Osteocyte (in vitro differentiated cells): ENCODE data around the gene ACSS2. TPM values are rescaled to one million over a fixed set of nuclear protein-coding genes. Genes with fewer than 3 reads are reported as not detected.

ENCODE experiments used
- DNase-seq: peaks from one replicate; pipeline ENCODE4 v3.0.0; 2021; ENCODE audit warnings: mixed read lengths; ENCODE audit not compliant: unreplicated experiment; ENCODE audit errors: extremely low spot score
- H3K27ac Mint-ChIP-seq: one replicate; pipeline ENCODE4 v1.8.0; 2021; ENCODE audit warnings: mild to moderate bottlenecking, mixed read lengths; ENCODE audit not compliant: unreplicated experiment
- H3K27me3 Mint-ChIP-seq: one replicate; pipeline ENCODE4 v1.8.0; 2021; ENCODE audit warnings: mixed read lengths; ENCODE audit not compliant: unreplicated experiment
- H3K36me3 Mint-ChIP-seq: one replicate; pipeline ENCODE4 v1.8.0; 2021; ENCODE audit warnings: mixed read lengths; ENCODE audit not compliant: unreplicated experiment
- H3K4me1 Mint-ChIP-seq: one replicate; pipeline ENCODE4 v1.8.0; 2021; ENCODE audit warnings: mixed read lengths; ENCODE audit not compliant: unreplicated experiment
- H3K4me3 Mint-ChIP-seq: one replicate; pipeline ENCODE4 v1.8.0; 2021; ENCODE audit warnings: mild to moderate bottlenecking, moderate library complexity, mixed read lengths; ENCODE audit not compliant: unreplicated experiment
- H3K9me3 Mint-ChIP-seq: one replicate; pipeline ENCODE4 v1.8.0; 2021; ENCODE audit warnings: mixed read lengths; ENCODE audit not compliant: unreplicated experiment
- total RNA-seq: library from RNA; stranded (reverse); gene quantifications from 2 replicates; pipeline ENCODE4 v1.2.1, GENCODE V29; 2021
- TF ChIP-seq, protein P1 (sequence below): fragments of 200-600 bp; sonication (generic); IDR thresholded peaks from 2 replicates; pipeline ENCODE4 v1.5.0; 2021; ENCODE audit warnings: antibody characterized with exemption, mild to moderate bottlenecking, moderate library complexity

Gene ACSS2
- total RNA-seq, 1 donor from 2014 or later = 31.1 TPM

DNA sequence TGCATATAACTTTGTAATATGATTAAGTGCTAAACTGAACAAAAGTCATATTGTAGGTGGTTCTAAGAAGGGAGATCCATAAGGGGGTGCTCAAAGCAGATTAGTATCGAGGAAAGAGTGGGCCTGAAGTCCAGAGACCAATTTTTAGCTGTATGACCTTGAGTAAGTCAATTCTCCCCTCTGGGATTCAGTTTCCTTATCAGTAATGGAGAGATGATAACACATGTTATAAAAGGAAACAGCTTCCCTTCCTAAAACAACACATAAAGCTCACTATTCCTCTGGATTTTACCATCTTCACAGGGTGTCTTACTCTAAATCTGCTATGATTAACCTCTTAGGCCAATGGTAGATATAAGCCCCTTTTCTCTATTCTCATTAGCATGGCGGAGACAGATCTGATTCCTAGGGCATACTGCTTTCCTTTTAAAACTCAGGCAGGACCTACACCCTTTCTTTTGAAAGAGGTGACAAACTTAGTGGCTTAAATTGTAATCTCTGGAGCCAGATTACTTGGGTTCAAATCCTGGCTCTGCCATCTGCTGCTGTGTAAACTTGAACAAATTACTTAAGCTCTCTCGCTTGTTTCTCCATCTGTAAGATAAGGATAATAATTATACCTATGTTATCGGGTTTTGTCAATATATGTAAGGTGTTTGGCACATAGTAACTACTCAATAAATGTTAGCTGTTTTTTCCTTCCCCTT is 39.5 kb downstream of the ACSS2 start:
- no peak for DNase-seq
- Mint-ChIP-seq H3K9me3 (no peaks in the 10 kb centered on the region), H3K36me3 (peaks cover 17% of the 10 kb centered on the region), H3K27me3 (no peaks in the 10 kb centered on the region), H3K4me3 (no peak overlapping the region), H3K27ac (no peak overlapping the region), H3K4me1 (no peaks in the 10 kb centered on the region)
- TF ChIP-seq, protein P1, sequence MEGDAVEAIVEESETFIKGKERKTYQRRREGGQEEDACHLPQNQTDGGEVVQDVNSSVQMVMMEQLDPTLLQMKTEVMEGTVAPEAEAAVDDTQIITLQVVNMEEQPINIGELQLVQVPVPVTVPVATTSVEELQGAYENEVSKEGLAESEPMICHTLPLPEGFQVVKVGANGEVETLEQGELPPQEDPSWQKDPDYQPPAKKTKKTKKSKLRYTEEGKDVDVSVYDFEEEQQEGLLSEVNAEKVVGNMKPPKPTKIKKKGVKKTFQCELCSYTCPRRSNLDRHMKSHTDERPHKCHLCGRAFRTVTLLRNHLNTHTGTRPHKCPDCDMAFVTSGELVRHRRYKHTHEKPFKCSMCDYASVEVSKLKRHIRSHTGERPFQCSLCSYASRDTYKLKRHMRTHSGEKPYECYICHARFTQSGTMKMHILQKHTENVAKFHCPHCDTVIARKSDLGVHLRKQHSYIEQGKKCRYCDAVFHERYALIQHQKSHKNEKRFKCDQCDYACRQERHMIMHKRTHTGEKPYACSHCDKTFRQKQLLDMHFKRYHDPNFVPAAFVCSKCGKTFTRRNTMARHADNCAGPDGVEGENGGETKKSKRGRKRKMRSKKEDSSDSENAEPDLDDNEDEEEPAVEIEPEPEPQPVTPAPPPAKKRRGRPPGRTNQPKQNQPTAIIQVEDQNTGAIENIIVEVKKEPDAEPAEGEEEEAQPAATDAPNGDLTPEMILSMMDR = no peak

DNA sequence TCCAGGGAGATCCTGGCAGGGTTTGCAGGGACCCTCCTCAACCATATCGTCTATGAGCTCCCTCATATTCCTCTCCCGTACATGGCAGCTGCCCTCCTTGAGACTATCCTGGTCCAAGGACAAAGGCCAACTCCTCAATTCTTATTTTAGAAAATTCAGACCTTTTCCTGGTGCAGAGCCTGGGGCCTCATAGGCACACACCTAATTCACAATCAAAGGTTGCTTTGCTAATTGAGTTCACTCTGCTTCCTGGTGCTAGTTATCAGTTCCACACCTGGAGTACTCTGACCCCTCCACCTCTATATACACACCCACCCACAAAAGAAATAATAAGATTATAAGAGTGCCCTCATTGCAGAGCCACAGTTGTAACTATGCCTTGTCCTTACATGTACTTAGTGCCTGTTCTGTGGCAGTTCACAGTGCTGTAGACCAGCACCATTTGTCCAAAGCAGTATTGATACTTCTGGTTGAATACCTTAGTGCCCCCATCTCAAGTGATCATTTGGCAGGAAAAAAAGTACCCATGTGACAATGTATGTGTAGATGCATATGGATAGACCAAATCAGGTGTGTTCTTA is 40.5 kb downstream of the ACSS2 start:
- TF ChIP-seq, protein P1 = no peak
- no peaks in the 10 kb centered on the region for H3K4me1 Mint-ChIP-seq
- H3K9me3 Mint-ChIP-seq = no peaks in the 10 kb centered on the region
- H3K36me3 Mint-ChIP-seq = peaks cover 21% of the 10 kb centered on the region
- H3K4me3 Mint-ChIP-seq = no peak overlapping the region
- no peaks in the 10 kb centered on the region for H3K27me3 Mint-ChIP-seq
- no peak for DNase-seq
- no peak overlapping the region for H3K27ac Mint-ChIP-seq

DNA sequence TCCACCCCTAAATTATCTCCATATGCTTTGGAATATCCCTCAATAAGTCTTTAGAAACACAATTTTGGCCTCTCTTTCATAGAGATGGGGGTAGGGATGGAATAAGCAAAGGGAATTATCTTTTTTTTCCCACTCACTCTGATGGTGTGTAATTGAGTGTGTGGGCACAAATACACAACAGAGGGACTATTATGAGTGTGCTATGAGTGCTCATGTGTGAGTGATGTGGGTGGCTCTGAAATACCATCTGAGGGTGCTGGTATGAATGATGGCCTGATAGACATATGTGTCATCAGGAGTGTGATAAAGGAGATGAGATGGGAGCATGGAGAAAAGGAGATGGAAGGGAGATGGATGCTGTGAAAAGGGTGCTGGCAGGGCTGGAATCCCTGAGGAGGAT is 43.6 kb downstream of the ACSS2 start:
- Mint-ChIP-seq H3K36me3 (peaks cover 20% of the 10 kb centered on the region), H3K9me3 (no peaks in the 10 kb centered on the region), H3K27me3 (no peaks in the 10 kb centered on the region), H3K4me3 (no peak overlapping the region), H3K27ac (no peak overlapping the region), H3K4me1 (no peaks in the 10 kb centered on the region)
- TF ChIP-seq, protein P1 = no peak
- DNase-seq = no peak

DNA sequence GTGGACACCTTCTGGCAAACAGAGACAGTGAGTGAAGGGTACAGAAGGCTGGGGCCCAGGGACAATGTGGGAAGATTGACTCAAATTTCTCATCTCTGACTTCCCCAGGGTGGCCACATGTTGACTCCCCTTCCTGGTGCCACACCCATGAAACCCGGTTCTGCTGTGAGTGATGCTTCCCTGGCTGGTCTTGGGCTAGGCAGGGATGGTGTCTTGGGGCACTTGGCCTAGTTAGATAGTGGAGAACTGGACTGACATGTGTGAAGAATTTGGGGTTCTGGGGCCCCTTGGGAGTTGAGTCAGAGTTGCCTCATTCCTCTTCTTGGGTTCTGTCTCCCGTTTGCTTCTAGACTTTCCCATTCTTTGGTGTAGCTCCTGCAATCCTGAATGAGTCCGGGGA is 45.0 kb downstream of the ACSS2 start:
- H3K27me3 Mint-ChIP-seq = no peaks in the 10 kb centered on the region
- H3K9me3 Mint-ChIP-seq = no peaks in the 10 kb centered on the region
- peaks cover 2% of the 10 kb centered on the region for H3K4me1 Mint-ChIP-seq
- H3K4me3 Mint-ChIP-seq = no peak overlapping the region
- no peak overlapping the region for H3K27ac Mint-ChIP-seq
- H3K36me3 Mint-ChIP-seq = peaks cover 30% of the 10 kb centered on the region
- no peak for DNase-seq
- TF ChIP-seq, protein P1 = no peak

DNA sequence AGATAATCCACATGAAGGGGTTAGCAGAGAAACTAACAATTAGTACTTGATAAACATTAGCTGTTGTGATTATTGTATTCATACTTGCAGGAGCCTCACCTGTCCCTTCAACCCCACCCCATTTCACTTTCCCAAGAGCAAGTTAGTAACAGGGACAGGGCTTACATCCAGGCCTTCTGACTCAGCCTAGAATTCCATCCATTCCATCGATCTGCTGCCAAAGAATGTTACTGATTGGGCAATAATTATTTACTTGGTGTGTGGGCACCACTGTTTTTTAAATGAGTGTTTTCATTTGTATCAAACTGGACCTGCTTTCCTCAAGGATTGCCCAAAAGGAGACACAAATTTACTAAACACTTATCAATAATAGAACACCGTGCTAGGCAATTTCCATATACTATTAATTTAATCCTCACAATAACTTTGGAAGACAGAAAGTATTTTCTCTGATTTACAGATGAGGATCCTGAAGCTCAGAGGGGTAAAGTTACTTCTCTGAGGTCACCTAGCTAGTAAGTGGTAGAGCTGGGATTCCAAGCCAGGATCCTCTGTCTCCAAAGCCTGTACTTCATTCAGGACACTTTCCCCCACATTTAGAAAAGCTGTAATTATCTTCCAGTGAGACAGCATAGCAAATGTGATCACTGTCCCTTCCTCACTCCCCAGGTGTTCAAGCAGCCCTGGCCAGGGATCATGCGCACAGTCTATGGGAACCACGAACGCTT is 46.4 kb downstream of the ACSS2 start:
- TF ChIP-seq, protein P1 = no peak
- H3K27ac Mint-ChIP-seq = no peak overlapping the region
- no peaks in the 10 kb centered on the region for H3K9me3 Mint-ChIP-seq
- H3K36me3 Mint-ChIP-seq = peaks cover 34% of the 10 kb centered on the region
- no peaks in the 10 kb centered on the region for H3K27me3 Mint-ChIP-seq
- H3K4me3 Mint-ChIP-seq = no peak overlapping the region
- H3K4me1 Mint-ChIP-seq = peaks cover 9% of the 10 kb centered on the region
- no peak for DNase-seq
